H1 (cell line): Measurements from ENCODE around the gene LEMD2. TPM values are rescaled to one million over a fixed set of nuclear protein-coding genes. Genes with fewer than 3 reads are reported as not detected.

Source experiments
- HDAC2 ChIP-seq, 2 experiments: fragments of 300-600 bp in 1 of 2; sonication (generic) in 1 of 2; IDR thresholded peaks; 2 replicates each; pipeline ENCODE4 v1.6.1; 2011 to 2012; ENCODE audit warnings: low read depth in 2 of 2, low read length in 2 of 2, mild to moderate bottlenecking in 2 of 2, moderate library complexity in 2 of 2, borderline replicate concordance in 1 of 2, inconsistent platforms in 1 of 2
- NANOG ChIP-seq: IDR thresholded peaks from 2 replicates; pipeline ENCODE4 v1.6.1; 2011; ENCODE audit warnings: low read length, low read depth, mild to moderate bottlenecking, inconsistent platforms; ENCODE audit not compliant: insufficient read depth, poor library complexity, severe bottlenecking
- RNF2 ChIP-seq: fragments of 200-900, 300-1000 bp; sonication (generic); IDR thresholded peaks from 2 replicates; pipeline ENCODE4 v1.7.1; 2016; ENCODE audit warnings: borderline replicate concordance, low read depth, mild to moderate bottlenecking, antibody characterized with exemption, low read length; ENCODE audit not compliant: poor library complexity, severe bottlenecking; ENCODE audit errors: missing control alignments
- SUZ12 ChIP-seq: fragments of 200-600 bp; sonication (generic); IDR thresholded peaks from 2 replicates; pipeline ENCODE4 v1.6.1; 2012; ENCODE audit warnings: mild to moderate bottlenecking, inconsistent platforms, low read length, moderate library complexity, mixed read lengths
- TCF12 ChIP-seq: IDR thresholded peaks from 2 replicates; pipeline ENCODE4 v1.6.1; 2011; ENCODE audit warnings: low read depth, mild to moderate bottlenecking, low read length
- YY1 ChIP-seq: IDR thresholded peaks from 2 replicates; pipeline ENCODE4 v1.6.1; 2011; ENCODE audit warnings: low read depth, mild to moderate bottlenecking, low read length
- polyA plus RNA-seq, 7 experiments: library from polyadenylated mRNA; depleted of rRNA in 3 of 7; stranded (reverse) in 5 of 7; unstranded in 2 of 7; fragments of >200 nt in 5 of 7; fragments of 200-250 nt in 2 of 7; gene quantifications; 1 replicate in 5 of 7; 2 replicates in 1 of 7; 4 replicates in 1 of 7; pipeline versions ENCODE4 v1.2.1 to v1.2.3, GENCODE V29; 2011 to 2013; ENCODE audit warnings: missing spikeins in 2 of 7, mixed read lengths in 2 of 7
- total RNA-seq: library from RNA; stranded (reverse); fragmentation: NEBNext Ultra II Directional; extraction: Animal tissue kit (Norgen Biotek cat#: 25700); gene quantifications from 2 replicates; pipeline ENCODE4 v1.2.1, GENCODE V29; 2021

Gene LEMD2
- total and polyA plus RNA-seq, 2 of the 8 experiments (the other 6 are each of a cell fraction or from before 2014, with no cell fraction given): 32.7 to 57.3 TPM

DNA sequence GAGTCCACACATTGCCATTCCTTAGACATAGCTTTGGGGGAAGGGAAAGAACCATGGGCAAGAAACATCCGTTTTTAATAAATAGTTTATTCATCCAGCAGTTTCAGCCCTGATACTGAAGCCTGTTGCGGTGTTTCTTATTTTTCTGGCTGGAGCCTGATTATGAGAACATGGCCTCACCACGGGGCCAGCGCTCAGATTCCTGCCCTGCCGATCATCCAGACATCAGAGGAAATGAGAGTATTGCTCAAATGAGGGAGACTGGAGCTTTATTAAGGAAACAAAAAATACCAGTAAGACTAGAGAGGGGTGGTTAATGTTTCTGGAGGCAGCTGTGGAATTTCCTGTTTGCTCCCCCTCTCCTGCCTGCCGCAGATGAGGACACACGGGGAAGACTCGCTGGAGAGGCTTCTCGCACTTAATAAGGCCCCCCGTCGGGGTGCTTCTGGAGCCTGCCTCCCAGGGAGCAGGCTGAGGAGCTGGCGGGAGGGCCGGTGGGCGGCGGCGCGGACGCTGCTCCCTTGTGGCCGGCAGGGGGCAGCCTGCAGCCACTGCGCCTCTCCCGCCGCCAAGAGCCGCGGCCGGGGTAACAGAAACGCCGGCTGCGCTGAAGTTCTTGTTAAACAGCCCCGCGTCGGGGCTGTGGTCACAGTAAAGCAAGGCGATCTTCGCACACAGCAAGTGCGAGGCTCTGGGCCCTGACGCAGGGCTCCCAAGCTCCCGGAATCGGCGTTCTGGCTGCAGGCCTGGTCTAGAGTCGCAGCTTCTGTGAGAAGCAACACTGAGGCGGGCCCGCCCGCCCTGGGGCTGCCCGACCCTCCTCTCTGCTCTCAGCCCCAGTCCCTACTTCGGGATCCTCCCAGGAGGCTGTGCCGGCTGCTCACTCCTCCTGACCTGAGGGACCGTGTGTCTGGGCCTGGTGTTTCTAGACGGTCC, 17.5 kb downstream of the LEMD2 start (continued):
- TF ChIP-seq RNF2 (no peak), SUZ12 (no peak), TCF12 (0 out of 2 replicates have a peak, but pooled peaks have one; percentile 35), HDAC2 (IDR thresholded peaks at IDR 0.05; ENCODE audit: borderline replicate concordance in 1 of 2, low read depth in 2 of 2, low read length in 2 of 2) (no peak), YY1 (peak; percentile 73), NANOG (peak; percentile 38)
